T-helper 2 cell treated with Interferon-gamma antibody and Interleukin-4, amounts not matched to agents 5 μg/mL and 100 μg/mL, for 36 hours (primary cell): ENCODE data around the gene PTCH1.

Experiments
- DNase-seq: peaks from one replicate; pipeline ENCODE4 v3.0.0; 2021; ENCODE audit warnings: low spot score
- H3K27ac Mint-ChIP-seq: one replicate; pipeline ENCODE4 v1.8.0; 2021; ENCODE audit warnings: mild to moderate bottlenecking, mixed read lengths
- H3K27me3 Mint-ChIP-seq: one replicate; pipeline ENCODE4 v1.8.0; 2021; ENCODE audit warnings: low read depth, mixed read lengths
- H3K36me3 Mint-ChIP-seq: one replicate; pipeline ENCODE4 v1.8.0; 2021; ENCODE audit warnings: low read depth, mixed read lengths
- H3K4me1 Mint-ChIP-seq: one replicate; pipeline ENCODE4 v1.8.0; 2021; ENCODE audit warnings: low read depth, mixed read lengths
- H3K4me3 Mint-ChIP-seq: one replicate; pipeline ENCODE4 v1.8.0; 2022; ENCODE audit warnings: mild to moderate bottlenecking, moderate library complexity, mixed read lengths
- H3K9me3 Mint-ChIP-seq: one replicate; pipeline ENCODE4 v1.8.0; 2021; ENCODE audit warnings: mixed read lengths

The PTCH1 gene

DNA sequence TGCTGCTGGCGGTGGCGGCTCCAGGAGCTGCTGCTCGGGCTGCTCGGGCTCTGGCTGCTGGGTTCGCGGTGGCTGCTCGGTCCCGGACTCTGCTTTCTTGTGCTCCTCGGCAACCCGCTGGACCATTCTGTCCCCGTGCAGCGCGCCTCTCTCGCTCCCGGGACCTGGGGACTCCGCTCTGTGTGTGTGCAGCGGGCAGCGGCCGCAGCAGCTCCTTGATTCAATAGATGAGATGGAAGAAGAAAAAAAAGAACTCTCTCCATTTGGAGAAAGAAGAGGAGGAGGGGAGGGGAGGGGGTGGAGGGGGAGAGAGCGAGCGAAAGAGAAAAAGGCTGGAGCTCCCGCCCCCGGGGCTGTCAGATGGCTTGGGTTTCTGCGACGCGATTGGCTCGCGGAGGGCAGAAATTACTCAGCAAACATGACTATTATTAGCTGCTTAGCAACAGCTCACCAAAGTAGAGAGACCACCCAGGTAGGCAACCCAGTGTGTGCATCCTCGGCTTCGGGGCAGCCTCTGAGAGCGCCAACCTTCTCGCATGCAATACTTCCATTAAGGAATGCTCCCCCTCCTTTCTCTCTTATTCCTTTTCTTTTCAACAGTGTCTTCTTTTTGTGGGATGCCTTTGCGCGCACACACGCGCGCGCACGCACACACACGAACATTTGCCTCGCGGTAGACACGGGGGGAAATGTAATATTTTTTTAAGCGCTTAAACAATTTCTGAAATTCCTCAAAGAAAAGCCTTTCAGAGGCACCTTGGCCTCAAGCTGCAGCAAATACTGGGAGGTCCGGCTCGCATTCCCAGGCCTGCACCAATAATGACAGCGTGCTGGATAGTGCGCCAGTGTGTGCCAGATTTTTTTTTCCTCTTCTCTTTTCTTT lies 7.6 kb downstream of the PTCH1 start:
- Mint-ChIP-seq H3K9me3 (no peaks in the 10 kb centered on the region), H3K4me3 (peak overlapping the region; percentile 95), H3K27me3 (peaks cover 69% of the 10 kb centered on the region), H3K36me3 (peaks cover 3% of the 10 kb centered on the region), H3K27ac (peak overlapping the region; percentile 79), H3K4me1 (peaks cover 51% of the 10 kb centered on the region)
- peak; percentile 63 for DNase-seq

DNA sequence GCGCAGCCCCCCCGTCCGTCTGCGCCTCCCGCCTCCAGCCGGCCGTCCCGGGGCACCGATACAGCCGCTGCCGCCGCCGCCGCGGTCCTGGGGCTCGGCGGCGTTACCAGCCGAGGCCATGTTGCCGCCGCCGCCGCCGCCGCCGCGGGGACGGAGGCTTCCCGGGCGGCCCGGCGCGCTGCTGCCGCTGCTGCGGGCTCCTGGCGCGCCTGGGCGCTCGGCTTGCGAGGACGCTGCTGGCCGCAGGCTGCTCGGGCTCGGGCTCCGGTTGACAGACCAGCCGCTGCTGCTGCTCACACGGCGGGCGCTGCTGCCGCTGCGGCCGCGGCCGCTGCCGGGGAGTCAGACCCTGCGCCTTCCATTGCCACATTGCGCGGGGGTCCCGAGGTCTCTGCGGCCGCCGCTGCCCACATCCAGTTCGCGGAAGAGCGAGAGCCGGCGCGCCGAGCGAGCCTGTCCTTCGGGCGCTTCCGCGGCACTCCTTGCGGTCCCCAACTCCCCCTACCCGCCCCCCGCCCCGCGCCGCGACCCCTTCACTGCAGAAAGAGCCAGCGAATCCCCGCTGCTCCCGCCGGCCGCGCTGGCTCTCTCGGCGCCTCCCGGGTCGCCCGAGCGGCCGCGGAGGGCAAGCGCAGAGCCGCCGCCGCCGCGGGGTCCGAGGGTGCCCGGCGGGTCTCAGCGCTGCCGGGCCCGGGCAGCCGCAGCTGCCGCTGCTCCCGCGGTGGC lies 8.4 kb downstream of the PTCH1 start:
- Mint-ChIP-seq H3K36me3 (peaks cover 3% of the 10 kb centered on the region), H3K27me3 (peaks cover 65% of the 10 kb centered on the region), H3K4me3 (peak overlapping the region; percentile 99), H3K9me3 (no peaks in the 10 kb centered on the region), H3K27ac (no peak overlapping the region), H3K4me1 (peaks cover 51% of the 10 kb centered on the region)
- peak; percentile 31 for DNase-seq

DNA sequence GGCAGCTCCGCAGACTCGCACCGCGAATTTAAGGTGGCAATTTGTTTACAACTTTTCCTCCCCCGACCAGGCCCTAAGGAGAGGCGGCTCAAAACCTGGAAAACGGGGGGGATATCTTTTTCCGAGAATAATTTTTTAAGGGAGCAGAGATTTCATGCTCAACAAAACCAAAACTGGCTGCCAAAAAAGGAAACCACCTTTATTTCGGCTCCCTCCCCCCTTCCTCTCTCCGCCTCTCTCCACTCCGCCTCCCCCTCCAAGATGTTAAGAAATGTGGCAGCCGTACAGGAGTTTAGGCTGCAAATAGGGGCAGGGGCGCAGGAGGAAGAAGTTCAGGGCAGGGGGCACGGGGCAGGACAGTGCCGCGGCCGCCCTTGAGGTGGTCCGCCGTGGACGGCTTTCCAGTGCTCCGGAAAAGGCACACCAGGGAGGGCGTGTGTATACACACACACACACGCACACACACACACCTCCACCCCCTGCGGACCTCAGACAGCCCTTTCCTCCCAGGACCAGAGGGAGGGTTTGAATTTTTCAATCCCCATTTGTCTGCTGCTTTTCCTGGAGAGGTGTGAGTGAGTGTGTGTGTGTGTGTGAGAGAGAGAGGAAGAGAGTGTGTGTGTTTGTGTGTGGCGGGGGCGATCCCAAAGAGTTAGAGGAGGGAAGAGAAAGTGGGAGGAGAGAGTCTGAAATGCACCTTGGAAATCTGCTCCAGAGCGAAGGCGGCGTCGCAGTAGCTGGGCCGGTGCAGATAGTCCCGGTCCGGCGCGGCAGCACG lies 9.1 kb downstream of the PTCH1 start:
- Mint-ChIP-seq H3K4me1 (peaks cover 47% of the 10 kb centered on the region), H3K9me3 (no peaks in the 10 kb centered on the region), H3K36me3 (peaks cover 3% of the 10 kb centered on the region)

DNA sequence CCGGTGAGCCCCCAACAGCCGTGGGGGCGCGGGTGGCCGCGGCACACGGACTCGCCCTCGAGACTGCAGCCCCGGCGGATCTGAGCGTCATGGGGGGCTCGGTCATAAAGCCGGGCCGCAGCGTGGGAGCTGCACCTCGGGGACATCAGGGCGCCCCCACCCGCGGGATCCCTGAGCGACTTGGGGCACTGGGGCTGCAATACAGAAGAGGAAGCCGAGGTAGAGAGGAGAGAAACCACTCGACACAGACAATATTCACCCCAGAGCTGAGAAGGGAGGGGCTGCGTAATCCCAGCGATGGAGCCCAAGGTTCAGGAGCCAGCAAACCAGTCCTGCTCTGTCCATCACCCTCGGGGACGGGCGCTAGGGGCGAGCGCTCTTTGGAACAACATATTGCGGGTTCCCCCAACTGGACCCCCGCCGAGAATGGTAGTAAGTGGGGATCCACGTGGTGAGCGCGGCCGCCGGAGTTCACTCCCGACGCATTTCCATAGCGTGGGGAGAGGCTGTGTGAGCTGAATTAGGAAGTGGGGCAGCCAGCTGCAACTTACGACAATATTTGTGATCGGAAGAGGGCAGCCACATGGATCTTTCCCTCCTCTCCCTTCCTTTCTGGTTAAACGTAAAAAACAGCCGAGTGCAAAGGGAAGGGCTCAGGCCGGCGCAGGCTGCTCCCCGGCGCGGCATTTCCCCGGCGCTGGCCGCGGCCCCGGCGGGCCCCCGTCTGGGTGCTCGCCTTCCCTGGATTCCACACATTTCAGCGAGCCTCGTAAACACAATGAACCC lies 9.9 kb downstream of the PTCH1 start:
- H3K4me3 Mint-ChIP-seq: peak overlapping the region; percentile 99
- no peak for DNase-seq
- peaks cover 3% of the 10 kb centered on the region for H3K36me3 Mint-ChIP-seq
- H3K27me3 Mint-ChIP-seq: peaks cover 65% of the 10 kb centered on the region
- peaks cover 41% of the 10 kb centered on the region for H3K4me1 Mint-ChIP-seq
- no peaks in the 10 kb centered on the region for H3K9me3 Mint-ChIP-seq
- H3K27ac Mint-ChIP-seq: peak overlapping the region; percentile 74

More for the DNA sequence above, 9.1 kb downstream of the PTCH1 start:
- Mint-ChIP-seq H3K27ac (peak overlapping the region; percentile 74), H3K27me3 (peaks cover 65% of the 10 kb centered on the region), H3K4me3 (peak overlapping the region; percentile 99)
- DNase-seq: no peak

DNA sequence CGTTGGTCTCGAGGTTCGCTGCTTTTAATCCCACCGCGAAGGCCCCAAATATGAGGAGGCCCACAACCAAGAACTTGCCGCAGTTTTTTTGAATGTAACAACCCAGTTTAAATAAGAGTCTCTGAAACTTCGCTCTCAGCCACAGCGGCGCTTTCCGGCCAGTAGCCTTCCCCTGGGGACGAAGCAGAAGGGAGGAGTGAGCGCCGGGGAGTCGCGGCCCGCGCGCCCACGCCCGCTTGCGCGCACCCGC lies 10.4 kb downstream of the PTCH1 start:
- Mint-ChIP-seq H3K27ac (no peak overlapping the region), H3K4me1 (peaks cover 38% of the 10 kb centered on the region), H3K36me3 (peaks cover 3% of the 10 kb centered on the region), H3K27me3 (peaks cover 64% of the 10 kb centered on the region), H3K9me3 (no peaks in the 10 kb centered on the region), H3K4me3 (peak overlapping the region; percentile 80)
- DNase-seq: no peak

DNA sequence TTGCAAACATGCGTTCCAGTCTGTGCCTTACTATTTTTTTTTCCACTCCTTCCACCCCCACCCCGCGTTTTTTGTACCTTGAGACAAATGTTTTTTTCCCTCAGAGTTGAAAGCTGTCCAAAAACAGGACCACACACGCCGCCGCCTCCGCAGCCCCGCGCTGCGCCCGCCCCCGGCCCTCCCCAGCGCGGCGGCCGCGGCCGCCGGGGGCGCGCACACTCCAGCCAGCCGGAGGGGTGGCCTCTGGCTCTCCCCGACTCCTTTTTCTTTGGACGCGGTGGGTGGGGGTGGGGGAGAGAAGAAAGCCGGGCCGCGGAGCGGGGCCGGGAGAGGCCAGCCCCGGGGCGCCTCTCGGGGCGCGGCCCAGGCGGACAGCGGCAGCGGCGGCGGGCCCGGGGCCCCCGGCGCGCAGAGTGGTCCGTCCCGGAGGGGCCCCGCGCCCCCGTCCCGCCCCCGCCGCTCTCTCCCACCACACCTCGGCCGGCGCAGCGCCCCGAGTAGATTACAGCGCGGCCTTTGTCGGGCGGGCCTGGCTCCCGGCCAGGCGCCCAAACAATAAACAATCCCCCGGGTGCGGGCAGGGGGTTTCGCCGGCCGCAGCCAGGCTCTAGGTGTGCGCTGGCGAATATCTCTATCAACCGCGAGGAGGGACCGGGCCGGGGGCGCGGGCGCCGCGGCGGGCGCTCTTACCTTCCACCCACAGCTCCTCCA lies 10.9 kb downstream of the PTCH1 start:
- H3K36me3 Mint-ChIP-seq: peaks cover 3% of the 10 kb centered on the region
- H3K4me1 Mint-ChIP-seq: peaks cover 37% of the 10 kb centered on the region
- no peak overlapping the region for H3K27ac Mint-ChIP-seq
- no peaks in the 10 kb centered on the region for H3K9me3 Mint-ChIP-seq
- H3K4me3 Mint-ChIP-seq: peak overlapping the region; percentile 80
- DNase-seq: no peak
- peaks cover 66% of the 10 kb centered on the region for H3K27me3 Mint-ChIP-seq

DNA sequence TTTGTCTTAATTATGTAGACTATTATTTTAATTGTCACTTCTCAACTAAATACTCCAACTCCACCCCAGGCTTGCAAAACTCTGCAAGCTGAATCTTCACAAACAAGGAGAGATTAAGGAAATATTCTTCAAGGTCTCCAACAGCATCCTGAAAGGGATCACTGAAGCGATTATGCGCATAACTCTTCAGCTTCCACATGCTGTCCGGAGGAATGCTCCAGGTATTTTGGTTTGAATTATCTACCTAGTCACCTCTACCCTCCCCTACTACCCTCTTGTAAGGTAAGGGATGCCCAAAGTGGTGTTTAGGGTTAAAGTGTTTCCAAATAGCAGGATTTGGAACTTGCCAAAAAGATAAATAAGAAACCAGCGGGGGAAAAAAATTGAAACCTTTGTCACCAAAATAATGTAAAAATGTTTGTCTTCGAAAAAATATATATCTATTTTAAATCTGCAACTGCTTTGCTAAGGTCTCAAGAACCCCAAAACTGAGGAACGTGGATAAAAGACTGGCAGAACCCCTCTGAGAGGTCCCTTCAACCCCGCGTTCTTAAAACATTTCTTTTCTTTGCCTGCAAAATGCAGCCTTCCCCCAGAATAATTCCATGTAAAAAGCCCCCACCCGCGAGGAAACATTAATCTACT lies 11.6 kb downstream of the PTCH1 start:
- Mint-ChIP-seq H3K27me3 (peaks cover 69% of the 10 kb centered on the region), H3K27ac (no peak overlapping the region), H3K4me1 (peaks cover 37% of the 10 kb centered on the region)

DNA sequence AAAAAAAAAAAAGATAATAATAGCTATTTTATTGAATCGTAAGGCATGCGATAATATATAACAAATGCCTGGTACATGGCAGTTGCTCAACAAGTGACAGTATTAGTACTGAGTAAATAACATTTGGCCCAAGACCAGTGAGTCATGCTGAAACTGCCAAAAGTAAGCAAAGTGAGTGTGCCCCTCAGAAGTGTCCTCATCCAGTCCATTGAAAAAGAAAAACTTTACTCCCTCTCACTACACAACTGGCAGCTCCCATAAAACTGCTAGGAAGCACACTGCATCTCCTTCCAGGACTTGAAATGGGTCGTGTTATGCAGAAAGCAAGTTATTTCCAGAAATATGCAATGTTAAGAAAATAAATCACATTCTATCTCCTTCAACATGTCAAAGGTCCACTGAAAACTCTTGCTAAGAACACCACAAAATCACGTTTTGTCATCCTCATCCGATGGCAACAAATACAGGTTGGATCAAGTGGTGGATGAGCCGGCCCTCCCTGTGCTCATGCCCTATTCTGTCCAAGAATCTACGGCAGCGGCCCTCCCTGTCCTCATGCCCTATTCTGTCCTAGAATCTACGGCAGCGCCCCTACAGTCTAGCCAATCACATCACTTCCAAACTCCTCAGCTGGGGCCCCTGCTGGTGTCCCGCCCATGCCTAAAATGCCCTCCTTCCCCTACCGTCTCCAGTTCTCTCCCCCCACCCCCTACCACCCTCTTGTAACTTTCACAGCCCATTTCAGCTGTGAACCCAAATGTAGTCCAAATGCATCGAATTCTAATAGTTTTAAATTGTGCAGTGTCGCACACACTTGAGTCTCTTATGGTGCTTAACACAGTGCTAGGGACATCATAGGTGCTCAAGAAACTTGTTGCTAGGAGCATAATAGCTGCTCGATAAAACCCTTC lies 12.5 kb downstream of the PTCH1 start:
- Mint-ChIP-seq H3K27ac (no peak overlapping the region), H3K27me3 (peaks cover 67% of the 10 kb centered on the region), H3K4me1 (peaks cover 28% of the 10 kb centered on the region)

More for the DNA sequence above, 11.6 kb downstream of the PTCH1 start:
- Mint-ChIP-seq H3K9me3 (no peaks in the 10 kb centered on the region), H3K36me3 (peaks cover 1% of the 10 kb centered on the region), H3K4me3 (peak overlapping the region; percentile 74)
- no peak for DNase-seq

DNA sequence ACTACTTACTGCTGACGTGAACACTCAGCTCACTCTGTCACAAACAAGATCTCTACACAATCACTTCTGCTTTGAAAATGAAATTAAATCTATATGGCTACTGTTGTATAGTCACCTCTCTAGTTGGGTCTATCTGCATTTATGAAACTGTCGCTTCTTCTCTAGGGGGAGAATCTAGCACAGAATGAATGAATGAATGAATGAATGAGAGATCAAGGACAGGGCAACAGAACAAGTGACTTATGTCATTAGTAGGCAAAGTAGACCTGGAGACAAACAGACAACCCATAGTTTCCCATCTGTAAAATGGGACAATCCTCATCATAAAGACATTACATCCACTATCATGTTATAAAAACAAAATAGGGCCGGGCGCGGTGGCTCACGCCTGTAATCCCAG lies 13.4 kb downstream of the PTCH1 start:
- no peak for DNase-seq
- H3K4me1 Mint-ChIP-seq: peaks cover 24% of the 10 kb centered on the region
- H3K4me3 Mint-ChIP-seq: no peak overlapping the region
- H3K27ac Mint-ChIP-seq: no peak overlapping the region
- peaks cover 66% of the 10 kb centered on the region for H3K27me3 Mint-ChIP-seq
- H3K36me3 Mint-ChIP-seq: peaks cover 1% of the 10 kb centered on the region
- H3K9me3 Mint-ChIP-seq: no peaks in the 10 kb centered on the region

More for the DNA sequence above, 12.5 kb downstream of the PTCH1 start:
- Mint-ChIP-seq H3K9me3 (no peaks in the 10 kb centered on the region), H3K36me3 (peaks cover 1% of the 10 kb centered on the region), H3K4me3 (no peak overlapping the region)
- no peak for DNase-seq

DNA sequence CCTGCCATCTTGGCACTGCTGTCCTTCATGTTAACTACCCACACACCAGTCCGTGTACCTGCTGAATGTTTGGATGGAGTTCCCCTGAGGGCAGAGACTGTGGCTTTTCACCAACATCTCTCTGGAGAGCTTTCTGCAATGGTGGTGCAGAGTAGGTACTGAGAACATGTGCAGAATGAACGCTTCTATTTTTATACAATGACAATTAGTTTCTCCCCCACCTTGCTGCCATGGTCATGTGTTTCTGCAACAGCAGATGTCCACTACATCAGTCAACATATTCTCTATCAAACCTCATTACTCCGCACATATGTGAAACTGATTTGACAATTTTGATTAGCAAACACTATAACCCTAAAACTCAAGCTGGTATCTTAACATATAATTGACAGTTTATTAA lies 14.5 kb downstream of the PTCH1 start:
- H3K4me3 Mint-ChIP-seq: no peak overlapping the region
- peaks cover 66% of the 10 kb centered on the region for H3K27me3 Mint-ChIP-seq
- no peak for DNase-seq
- H3K27ac Mint-ChIP-seq: no peak overlapping the region
- H3K36me3 Mint-ChIP-seq: no peaks in the 10 kb centered on the region
- H3K9me3 Mint-ChIP-seq: no peaks in the 10 kb centered on the region
- peaks cover 21% of the 10 kb centered on the region for H3K4me1 Mint-ChIP-seq

DNA sequence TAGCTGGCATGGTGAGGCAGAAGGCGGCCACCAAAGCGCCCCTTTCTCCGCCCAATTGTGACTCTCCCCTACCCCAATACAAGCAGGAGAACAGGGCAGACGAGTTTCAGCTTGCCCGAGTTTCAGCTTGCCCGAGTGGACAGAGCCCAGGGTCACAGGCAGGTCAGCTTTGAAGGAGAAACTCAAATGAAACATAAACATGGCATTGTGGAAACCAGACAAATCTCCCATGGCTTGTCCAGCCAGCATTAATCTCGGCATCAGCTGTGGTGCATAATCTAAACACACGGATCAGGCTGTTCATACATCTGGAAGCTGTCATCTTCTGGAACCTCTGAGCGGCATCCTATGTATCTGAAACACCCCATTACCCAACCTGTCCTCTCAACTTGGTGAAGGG lies 16.9 kb downstream of the PTCH1 start:
- no peak overlapping the region for H3K27ac Mint-ChIP-seq
- no peak overlapping the region for H3K4me3 Mint-ChIP-seq
- H3K36me3 Mint-ChIP-seq: no peaks in the 10 kb centered on the region
- DNase-seq: no peak
- H3K9me3 Mint-ChIP-seq: no peaks in the 10 kb centered on the region
- peaks cover 23% of the 10 kb centered on the region for H3K4me1 Mint-ChIP-seq
- H3K27me3 Mint-ChIP-seq: peaks cover 66% of the 10 kb centered on the region
